ENCODE results near the gene NUDT8.

DNA sequence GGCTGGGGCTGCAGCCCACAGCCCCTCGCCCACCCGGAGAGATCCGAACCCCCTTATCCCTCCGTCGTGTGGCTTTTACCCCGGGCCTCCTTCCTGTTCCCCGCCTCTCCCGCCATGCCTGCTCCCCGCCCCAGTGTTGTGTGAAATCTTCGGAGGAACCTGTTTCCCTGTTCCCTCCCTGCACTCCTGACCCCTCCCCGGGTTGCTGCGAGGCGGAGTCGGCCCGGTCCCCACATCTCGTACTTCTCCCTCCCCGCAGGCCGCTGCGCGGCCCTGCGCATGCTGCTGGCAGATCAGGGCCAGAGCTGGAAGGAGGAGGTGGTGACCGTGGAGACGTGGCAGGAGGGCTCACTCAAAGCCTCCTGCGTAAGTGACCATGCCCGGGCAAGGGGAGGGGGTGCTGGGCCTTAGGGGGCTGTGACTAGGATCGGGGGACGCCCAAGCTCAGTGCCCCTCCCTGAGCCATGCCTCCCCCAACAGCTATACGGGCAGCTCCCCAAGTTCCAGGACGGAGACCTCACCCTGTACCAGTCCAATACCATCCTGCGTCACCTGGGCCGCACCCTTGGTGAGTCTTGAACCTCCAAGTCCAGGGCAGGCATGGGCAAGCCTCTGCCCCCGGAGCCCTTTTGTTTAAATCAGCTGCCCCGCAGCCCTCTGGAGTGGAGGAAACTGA, 45.4 kb downstream of the NUDT8 start:
- TF ChIP-seq EZH2 (IDR thresholded peaks at IDR 0.05; ENCODE audit: low read depth), result no peak
- TF ChIP-seq, protein P1, sequence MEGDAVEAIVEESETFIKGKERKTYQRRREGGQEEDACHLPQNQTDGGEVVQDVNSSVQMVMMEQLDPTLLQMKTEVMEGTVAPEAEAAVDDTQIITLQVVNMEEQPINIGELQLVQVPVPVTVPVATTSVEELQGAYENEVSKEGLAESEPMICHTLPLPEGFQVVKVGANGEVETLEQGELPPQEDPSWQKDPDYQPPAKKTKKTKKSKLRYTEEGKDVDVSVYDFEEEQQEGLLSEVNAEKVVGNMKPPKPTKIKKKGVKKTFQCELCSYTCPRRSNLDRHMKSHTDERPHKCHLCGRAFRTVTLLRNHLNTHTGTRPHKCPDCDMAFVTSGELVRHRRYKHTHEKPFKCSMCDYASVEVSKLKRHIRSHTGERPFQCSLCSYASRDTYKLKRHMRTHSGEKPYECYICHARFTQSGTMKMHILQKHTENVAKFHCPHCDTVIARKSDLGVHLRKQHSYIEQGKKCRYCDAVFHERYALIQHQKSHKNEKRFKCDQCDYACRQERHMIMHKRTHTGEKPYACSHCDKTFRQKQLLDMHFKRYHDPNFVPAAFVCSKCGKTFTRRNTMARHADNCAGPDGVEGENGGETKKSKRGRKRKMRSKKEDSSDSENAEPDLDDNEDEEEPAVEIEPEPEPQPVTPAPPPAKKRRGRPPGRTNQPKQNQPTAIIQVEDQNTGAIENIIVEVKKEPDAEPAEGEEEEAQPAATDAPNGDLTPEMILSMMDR (conservative IDR thresholded peaks at IDR 0.05), result no peak

Measured in PC-9 (cell line).